Choroid plexus epithelial cell (primary cell): Measurements from ENCODE around the gene ROBO3.

Source experiments
- DNase-seq: peaks from one replicate; pipeline ENCODE4 v3.0.0-alpha.2; 2010; ENCODE audit warnings: low read depth
- H3K4me3 ChIP-seq: 2 replicates; pipeline ENCODE4 v1.5.1; 2011; ENCODE audit warnings: low read depth, mild to moderate bottlenecking, control low read depth, low read length, moderate library complexity
- CTCF ChIP-seq: conservative IDR thresholded peaks from 2 replicates; pipeline ENCODE4 v1.5.1; 2011; ENCODE audit warnings: low read depth, mild to moderate bottlenecking, control low read depth, inconsistent platforms, low read length, moderate library complexity

Gene ROBO3

GRCh38 chr11:124892146-124892545 lies 26.9 kb downstream of the ROBO3 start:
- DNase-seq = no peak
- TF ChIP-seq CTCF = no peak
- no peak overlapping the region for H3K4me3 ChIP-seq

GRCh38 chr11:124892750-124893454 lies 27.7 kb downstream of the ROBO3 start:
- no peak overlapping the region for H3K4me3 ChIP-seq
- peak; percentile 31 for DNase-seq
- no peak for TF ChIP-seq CTCF

GRCh38 chr11:124893781-124894401 lies 28.7 kb downstream of the ROBO3 start:
- no peak overlapping the region for H3K4me3 ChIP-seq
- no peak for TF ChIP-seq CTCF
- DNase-seq = no peak

GRCh38 chr11:124894606-124895430 lies 29.6 kb downstream of the ROBO3 start:
- no peak for DNase-seq
- TF ChIP-seq CTCF = no peak
- no peak overlapping the region for H3K4me3 ChIP-seq

GRCh38 chr11:124895471-124895971 lies 30.3 kb downstream of the ROBO3 start:
- DNase-seq = no peak
- no peak overlapping the region for H3K4me3 ChIP-seq
- TF ChIP-seq CTCF = no peak

- no peak overlapping the region for H3K4me3 ChIP-seq
- no peak for TF ChIP-seq CTCF
- no peak for DNase-seq
Observed at GRCh38 chr11:124896071-124896750, 31.0 kb downstream of the ROBO3 start.
